ENCODE results near the gene TMEM72.

DNA sequence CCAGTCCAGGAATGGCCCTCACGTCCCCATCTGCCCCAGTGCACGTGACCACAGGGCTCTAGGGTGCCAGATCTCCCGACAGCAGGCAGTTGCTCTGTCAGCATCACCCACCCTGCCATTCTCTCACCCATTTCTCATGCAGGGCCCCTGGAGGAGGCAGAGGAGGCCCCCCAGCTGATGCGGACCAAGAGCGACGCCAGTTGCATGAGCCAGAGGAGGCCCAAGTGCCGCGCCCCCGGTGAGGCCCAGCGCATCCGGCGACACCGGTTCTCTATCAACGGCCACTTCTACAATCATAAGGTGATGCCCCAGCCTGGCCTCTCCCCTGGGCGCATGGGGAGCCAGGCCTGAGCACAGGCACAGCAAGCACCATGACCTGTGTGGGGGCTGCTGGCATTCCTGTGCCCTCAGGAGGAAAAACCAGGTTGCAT is 73.5 kb downstream of the TMEM72 start:
- TF ChIP-seq CTCF (IDR thresholded peaks at IDR 0.05) = no peak
- no peak for TF ChIP-seq EZH2 (IDR thresholded peaks at IDR 0.05)
- TF ChIP-seq EZH2phosphoT487 (IDR thresholded peaks at IDR 0.05) = no peak
